Ishikawa (cell line): ENCODE results near the gene GPR84.
A peak's percentile ranks its signal among the peaks of the same experiment; 100 is the strongest.

ENCODE experiments used
- CEBPB ChIP-seq: IDR thresholded peaks from 2 replicates; pipeline ENCODE4 v1.6.1; 2012
- CREB1 ChIP-seq: IDR thresholded peaks from 2 replicates; pipeline ENCODE4 v1.6.1; 2012; ENCODE audit warnings: low read depth
- EGR1 ChIP-seq: IDR thresholded peaks from 2 replicates; pipeline ENCODE4 v1.6.1; 2012
- EP300 ChIP-seq: IDR thresholded peaks from 2 replicates; pipeline ENCODE4 v1.6.1; 2012; ENCODE audit warnings: borderline replicate concordance
- FOXM1 ChIP-seq: IDR thresholded peaks from 2 replicates; pipeline ENCODE4 v1.6.1; 2012; ENCODE audit warnings: low read depth, borderline replicate concordance
- MAX ChIP-seq: IDR thresholded peaks from 2 replicates; pipeline ENCODE4 v1.6.1; 2012
- NFIC ChIP-seq: IDR thresholded peaks from 2 replicates; pipeline ENCODE4 v1.6.1; 2012
- RAD21 ChIP-seq: IDR thresholded peaks from 2 replicates; pipeline ENCODE4 v1.6.1; 2012; ENCODE audit warnings: low read depth
- TAF1 ChIP-seq: IDR thresholded peaks from 2 replicates; pipeline ENCODE4 v1.6.1; 2012; ENCODE audit warnings: low read depth, mild to moderate bottlenecking
- TCF12 ChIP-seq: IDR thresholded peaks from 2 replicates; pipeline ENCODE4 v1.6.1; 2012; ENCODE audit warnings: low read depth
- TEAD4 ChIP-seq: IDR thresholded peaks from 2 replicates; pipeline ENCODE4 v1.6.1; 2012
- USF1 ChIP-seq: IDR thresholded peaks from 2 replicates; pipeline ENCODE4 v1.6.1; 2012
- YY1 ChIP-seq: IDR thresholded peaks from 2 replicates; pipeline ENCODE4 v1.6.1; 2012; ENCODE audit warnings: low read depth
- ZBTB7A ChIP-seq: IDR thresholded peaks from 2 replicates; pipeline ENCODE4 v1.6.1; 2012; ENCODE audit warnings: low read depth
- TF ChIP-seq, protein P1 (sequence below): IDR thresholded peaks from 2 replicates; pipeline ENCODE4 v1.6.1; 2012; ENCODE audit warnings: low read depth, mild to moderate bottlenecking

GPR84 gene

DNA sequence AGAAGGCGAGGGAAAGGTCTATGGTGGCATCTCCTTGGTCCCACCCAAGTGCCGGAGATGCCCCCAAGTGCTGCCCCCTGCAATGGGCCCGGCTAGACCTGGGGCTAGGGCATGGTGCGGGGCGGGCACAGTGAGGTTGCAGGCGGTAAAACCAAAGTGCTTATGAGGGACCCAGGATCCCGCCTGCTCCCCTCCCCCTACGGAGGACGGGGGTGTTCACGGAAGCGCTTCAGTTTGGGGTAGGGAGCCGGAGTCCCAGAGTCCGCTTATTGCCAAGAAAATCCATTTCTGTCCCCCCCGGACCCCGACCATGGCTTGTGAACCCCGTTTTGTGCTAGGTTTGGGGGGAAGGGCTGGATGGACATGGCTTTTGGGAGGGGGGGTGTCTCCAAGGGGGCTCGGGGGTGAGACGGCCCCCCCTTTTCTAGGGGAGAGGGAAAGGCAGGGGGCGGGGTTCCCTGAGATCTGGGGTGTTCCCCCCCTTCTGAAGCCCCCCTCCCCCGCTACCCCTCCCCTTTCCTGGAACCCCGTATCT lies 5.4 kb upstream of the GPR84 start:
- TF ChIP-seq MAX (no peak), EP300 (no peak), NFIC (no peak), CEBPB (no peak), EGR1 (no peak), RAD21 (no peak), TEAD4 (no peak), CREB1 (no peak), ZBTB7A (no peak; the same call in 1 of the 2 replicates), FOXM1 (no peak), TCF12 (no peak), TAF1 (no peak)
- TF ChIP-seq, protein P1, sequence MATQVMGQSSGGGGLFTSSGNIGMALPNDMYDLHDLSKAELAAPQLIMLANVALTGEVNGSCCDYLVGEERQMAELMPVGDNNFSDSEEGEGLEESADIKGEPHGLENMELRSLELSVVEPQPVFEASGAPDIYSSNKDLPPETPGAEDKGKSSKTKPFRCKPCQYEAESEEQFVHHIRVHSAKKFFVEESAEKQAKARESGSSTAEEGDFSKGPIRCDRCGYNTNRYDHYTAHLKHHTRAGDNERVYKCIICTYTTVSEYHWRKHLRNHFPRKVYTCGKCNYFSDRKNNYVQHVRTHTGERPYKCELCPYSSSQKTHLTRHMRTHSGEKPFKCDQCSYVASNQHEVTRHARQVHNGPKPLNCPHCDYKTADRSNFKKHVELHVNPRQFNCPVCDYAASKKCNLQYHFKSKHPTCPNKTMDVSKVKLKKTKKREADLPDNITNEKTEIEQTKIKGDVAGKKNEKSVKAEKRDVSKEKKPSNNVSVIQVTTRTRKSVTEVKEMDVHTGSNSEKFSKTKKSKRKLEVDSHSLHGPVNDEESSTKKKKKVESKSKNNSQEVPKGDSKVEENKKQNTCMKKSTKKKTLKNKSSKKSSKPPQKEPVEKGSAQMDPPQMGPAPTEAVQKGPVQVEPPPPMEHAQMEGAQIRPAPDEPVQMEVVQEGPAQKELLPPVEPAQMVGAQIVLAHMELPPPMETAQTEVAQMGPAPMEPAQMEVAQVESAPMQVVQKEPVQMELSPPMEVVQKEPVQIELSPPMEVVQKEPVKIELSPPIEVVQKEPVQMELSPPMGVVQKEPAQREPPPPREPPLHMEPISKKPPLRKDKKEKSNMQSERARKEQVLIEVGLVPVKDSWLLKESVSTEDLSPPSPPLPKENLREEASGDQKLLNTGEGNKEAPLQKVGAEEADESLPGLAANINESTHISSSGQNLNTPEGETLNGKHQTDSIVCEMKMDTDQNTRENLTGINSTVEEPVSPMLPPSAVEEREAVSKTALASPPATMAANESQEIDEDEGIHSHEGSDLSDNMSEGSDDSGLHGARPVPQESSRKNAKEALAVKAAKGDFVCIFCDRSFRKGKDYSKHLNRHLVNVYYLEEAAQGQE = no peak

GRCh38 chr12:54368709-54369596 lies 4.7 kb upstream of the GPR84 start:
- no peak for TF ChIP-seq CREB1
- no peak for TF ChIP-seq ZBTB7A
- TF ChIP-seq USF1 = no peak
- TF ChIP-seq MAX = no peak
- peak; percentile 93 for TF ChIP-seq RAD21
- TF ChIP-seq TCF12 = no peak; the same call in 1 of the 2 replicates
- TF ChIP-seq CEBPB = no peak; the same call in 1 of the 2 replicates
- TF ChIP-seq NFIC = 0 out of 2 replicates have a peak, but pooled peaks have one; percentile 30
- TF ChIP-seq, protein P1 = no peak
- no peak for TF ChIP-seq EP300
- peak; percentile 36; the same call in 1 of the 2 replicates for TF ChIP-seq EGR1
- no peak for TF ChIP-seq TAF1
- no peak for TF ChIP-seq FOXM1
- TF ChIP-seq YY1 = no peak
- TF ChIP-seq TEAD4 = peak; percentile 64; the same call in 1 of the 2 replicates

GRCh38 chr12:54368025-54368708 lies 3.9 kb upstream of the GPR84 start:
- TF ChIP-seq TEAD4 (no peak), RAD21 (no peak), EGR1 (no peak), EP300 (no peak), TCF12 (no peak), USF1 (no peak), NFIC (no peak), MAX (no peak), CEBPB (no peak)

- TF ChIP-seq TEAD4 = no peak
- no peak for TF ChIP-seq MAX
- no peak for TF ChIP-seq TAF1
- TF ChIP-seq YY1 = no peak
- TF ChIP-seq NFIC = no peak
- no peak for TF ChIP-seq FOXM1
- no peak for TF ChIP-seq USF1
- no peak for TF ChIP-seq EGR1
- TF ChIP-seq EP300 = no peak
- TF ChIP-seq CEBPB = no peak
- TF ChIP-seq, protein P1 = no peak
Observed at GRCh38 chr12:54363618-54364017, 668 bp downstream of the GPR84 start.
